K562 (cell line): ENCODE measurements around the gene JMJD1C. TPM values are rescaled to one million over a fixed set of nuclear protein-coding genes. Genes with fewer than 3 reads are reported as not detected.

Experiments
- ATAC-seq: fragments of 200-7000 bp; cut with Tn5 transposase; 3 replicates; pipeline ENCODE4 v1.9.1; 2020; ENCODE audit warnings: moderate library complexity
- BruUV-seq: library from RNA; stranded (reverse); fragments of 400-500 nt; replicated peaks from 2 replicates; lab custom pipeline; 2021; lab: Mats Ljungman, UMichigan
- CTCF ChIA-PET: fragments of 300-600 bp; formaldehyde crosslinking; extraction: SDS; loops from one replicate; lab custom pipeline; 2021; ENCODE audit warnings: low intra/inter-chr PET ratio; lab: Yijun Ruan, JAX
- POLR2A ChIA-PET: fragments of 300-600, 350-650 bp; sonication (Branson Sonifier 250); formaldehyde crosslinking; extraction: SDS; loops from one replicate; lab custom pipeline; 2021; ENCODE audit warnings: antibody characterized with exemption, inconsistent platforms; lab: Yijun Ruan, JAX
- DNase-seq, 4 experiments: peaks; one replicate each; pipeline versions ENCODE4 v3.0.0 to v3.0.0-alpha.2; 2011 to 2018; ENCODE audit warnings: low spot score in 3 of 4, mixed read lengths in 3 of 4; ENCODE audit errors: extremely low read depth in 1 of 4
- FAIRE-seq: peaks from 2 replicates; lab custom pipeline; 2011; peaks lifted over from hg19 to GRCh38; lab: Jason Lieb, UNC
- H2AFZ ChIP-seq: 2 replicates; pipeline ENCODE4 v1.6.0; 2011; ENCODE audit warnings: low read depth, low read length, control low read depth, inconsistent platforms
- H3K27ac ChIP-seq: fragments of 200-600 bp; 3 replicates; pipeline ENCODE4 v1.8.0; 2011; ENCODE audit warnings: low read depth, mild to moderate bottlenecking, control low read depth, inconsistent platforms, low read length, moderate library complexity, mixed read lengths; ENCODE audit errors: extremely low read depth
- H3K27me3 ChIP-seq, 2 experiments: fragments of 300-600 bp in 1 of 2; 2 replicates in 1 of 2; 3 replicates in 1 of 2; pipeline versions ENCODE4 v1.6.0 to v1.8.0; 2011; ENCODE audit warnings: inconsistent platforms in 2 of 2, low read length in 2 of 2, mild to moderate bottlenecking in 1 of 2, mixed read lengths in 1 of 2, moderate library complexity in 1 of 2; ENCODE audit not compliant: control insufficient read depth in 2 of 2, insufficient read depth in 2 of 2
- H3K36me3 ChIP-seq: fragments of 300-600 bp; 3 replicates; pipeline ENCODE4 v1.8.0; 2011; ENCODE audit warnings: mild to moderate bottlenecking, low read length, inconsistent platforms; ENCODE audit not compliant: control insufficient read depth, insufficient read depth
- H3K4me1 ChIP-seq, 2 experiments: fragments of 200-600 bp in 1 of 2; replicated peaks in 1 of 2; 2 replicates in 1 of 2; 3 replicates in 1 of 2; pipeline versions ENCODE4 v1.5.1 to v1.8.0; 2011; ENCODE audit warnings: inconsistent platforms in 2 of 2, low read length in 2 of 2, mild to moderate bottlenecking in 1 of 2, mixed read lengths in 1 of 2, moderate library complexity in 1 of 2; ENCODE audit not compliant: control insufficient read depth in 2 of 2, insufficient read depth in 2 of 2
- H3K4me2 ChIP-seq: 2 replicates; pipeline ENCODE4 v1.6.1; 2011; ENCODE audit warnings: low read length, control low read depth, inconsistent platforms, mixed read lengths; ENCODE audit not compliant: insufficient read depth
- H3K4me3 ChIP-seq: fragments of 200-600 bp; sonication (generic), shearing (Covaris generic); 2 replicates; pipeline ENCODE4 v1.5.1; 2016; ENCODE audit warnings: control low read depth, inconsistent platforms
- H3K79me2 ChIP-seq: fragments of 200-600 bp; 3 replicates; pipeline ENCODE4 v1.8.0; 2011; ENCODE audit warnings: low read length, inconsistent platforms; ENCODE audit not compliant: control insufficient read depth, insufficient read depth
- H3K9ac ChIP-seq, 2 experiments: 2 replicates each; pipeline versions ENCODE4 v1.6.0 to v1.6.1; 2011; ENCODE audit warnings: low read depth in 2 of 2, low read length in 2 of 2, control low read depth in 1 of 2, inconsistent platforms in 1 of 2, mild to moderate bottlenecking in 1 of 2, mixed read lengths in 1 of 2; ENCODE audit not compliant: insufficient read depth in 1 of 2
- H3K9me1 ChIP-seq: one replicate; pipeline ENCODE4 v1.6.0; 2011; ENCODE audit warnings: inconsistent platforms, mild to moderate bottlenecking, low read length, moderate library complexity; ENCODE audit not compliant: control insufficient read depth, insufficient read depth
- H3K9me3 ChIP-seq: replicated peaks from 2 replicates; pipeline ENCODE4 v1.5.1; 2011; ENCODE audit warnings: low read depth, low read length, inconsistent platforms; ENCODE audit not compliant: control insufficient read depth, insufficient read depth
- H4K20me1 ChIP-seq: replicated peaks from 2 replicates; pipeline ENCODE4 v1.6.1; 2011; ENCODE audit warnings: low read length, inconsistent platforms, mixed read lengths; ENCODE audit not compliant: control insufficient read depth, insufficient read depth
- ARID1B ChIP-seq: fragments of 450-650 bp; IDR thresholded peaks from 2 replicates; pipeline ENCODE4 v1.6.1; 2016; ENCODE audit warnings: antibody characterized with exemption, mild to moderate bottlenecking, inconsistent platforms
- C11orf30 ChIP-seq: fragments of 450-650 bp; IDR thresholded peaks from 2 replicates; pipeline ENCODE4 v1.6.1; 2016; ENCODE audit warnings: low read depth, mild to moderate bottlenecking
- KAT2B ChIP-seq: IDR thresholded peaks from one replicate; pipeline ENCODE4 v1.6.1; 2012; ENCODE audit warnings: low read depth, mild to moderate bottlenecking, control low read depth, inconsistent platforms, low read length, moderate library complexity
- MAFF ChIP-seq: IDR thresholded peaks from 2 replicates; pipeline ENCODE4 v1.6.1; 2012; ENCODE audit warnings: low read length, improper control_type of control experiment
- MAFG ChIP-seq: fragments of 450-650 bp; conservative IDR thresholded peaks from 2 replicates; pipeline ENCODE4 v1.6.1; 2016; ENCODE audit warnings: missing genetic modification characterization, missing compliant biosample characterization
- MAFK ChIP-seq: IDR thresholded peaks from 2 replicates; pipeline ENCODE4 v1.6.1; 2011; ENCODE audit warnings: low read length, improper control_type of control experiment
- SMAD4 ChIP-seq: fragments of 250-450 bp; sonication (Bioruptor Pico); conservative IDR thresholded peaks from 2 replicates; pipeline ENCODE4 v1.8.0; 2021; ENCODE audit warnings: inconsistent platforms, mild to moderate bottlenecking, moderate library complexity
- SNIP1 ChIP-seq: fragments of 450-650 bp; IDR thresholded peaks from 2 replicates; pipeline ENCODE4 v1.7.1; 2017; ENCODE audit warnings: low read depth, mild to moderate bottlenecking
- ZKSCAN1 ChIP-seq: fragments of 150-350 bp; IDR thresholded peaks from 2 replicates; pipeline ENCODE4 v1.6.1; 2016; ENCODE audit warnings: low read depth, low read length
- ZNF140 ChIP-seq: fragments of 250-450 bp; sonication (Bioruptor Pico); IDR thresholded peaks from 2 replicates; pipeline ENCODE4 v1.8.0; 2021; ENCODE audit warnings: moderate library complexity, mild to moderate bottlenecking, inconsistent platforms
- ZNF316 ChIP-seq: fragments of 450-650 bp; IDR thresholded peaks from 2 replicates; pipeline ENCODE4 v1.6.1; 2016
- ZNF354B ChIP-seq: fragments of 250-450 bp; sonication (Bioruptor Pico); IDR thresholded peaks from 2 replicates; pipeline ENCODE4 v1.4.0; 2020
- ZNF766 ChIP-seq: fragments of 200-800 bp; sonication (Bioruptor generic); conservative IDR thresholded peaks from 2 replicates; pipeline ENCODE4 v1.6.1; 2016; ENCODE audit warnings: missing genetic modification characterization, missing compliant biosample characterization
- ZNF778 ChIP-seq: fragments of 450-650 bp; formaldehyde crosslinking; IDR thresholded peaks from 2 replicates; pipeline ENCODE4 v1.4.0; 2020; ENCODE audit warnings: mild to moderate bottlenecking, moderate library complexity
- WGBS: fragments of 100-300 bp; shearing (Covaris generic); methylation state at CpG from one replicate; pipeline ENCODE4 v1.1.6; 2016; ENCODE audit warnings: low coverage, mixed read lengths; ENCODE audit not compliant: insufficient coverage; ENCODE audit errors: missing lambda C conversion rate; 5-methylcytosine and 5-hydroxymethylcytosine counted together
- in situ Hi-C: fragments of 300-500 bp; cut with MboI; formaldehyde crosslinking; loops from 4 replicates; pipeline ENCODE4 v1.15.0; 2018; ENCODE audit warnings: inconsistent platforms, mixed read lengths
- intact Hi-C: fragments of 100-400 bp; cut with micrococcal nuclease; formaldehyde crosslinking; loops from 2 replicates; pipeline ENCODE4 v1.14.2; 2022
- polyA plus RNA-seq, 8 experiments: library from polyadenylated mRNA; depleted of rRNA in 4 of 8; stranded (reverse) in 5 of 8; unstranded in 3 of 8; fragments of >200 nt; fragmentation: Nextera tagmentation in 2 of 8; fragmentation: Illumina TruSeq in 1 of 8; extraction: Ambion mirVana in 2 of 8; extraction: Trizol in 1 of 8; gene quantifications; 2 replicates each; pipeline versions ENCODE4 v1.2.1 to v1.2.3, GENCODE V29; 2011 to 2014; ENCODE audit warnings: inconsistent platforms in 1 of 8, missing spikeins in 1 of 8
- total RNA-seq, 7 experiments: library from RNA; depleted of rRNA in 6 of 7; stranded (reverse); fragments of >200 nt in 6 of 7; fragmentation: Illumina TruSeq in 2 of 7; extraction: Trizol in 2 of 7; gene quantifications; 2 replicates each; pipeline versions ENCODE4 v1.2.1 to v1.2.3, GENCODE V29; 2011 to 2021; ENCODE audit warnings: low replicate concordance in 1 of 7
- TF ChIP-seq, protein P1 (sequence below): fragments of 450-650 bp; formaldehyde crosslinking; IDR thresholded peaks from 2 replicates; pipeline ENCODE4 v1.4.0; 2022; ENCODE audit warnings: mild to moderate bottlenecking, moderate library complexity

The JMJD1C gene
- total and polyA plus RNA-seq, 9 of the 15 experiments (the other 6 are each of a cell fraction or from before 2014, with no cell fraction given), result 25.3 to 68.0 (median 47.2) TPM

DNA sequence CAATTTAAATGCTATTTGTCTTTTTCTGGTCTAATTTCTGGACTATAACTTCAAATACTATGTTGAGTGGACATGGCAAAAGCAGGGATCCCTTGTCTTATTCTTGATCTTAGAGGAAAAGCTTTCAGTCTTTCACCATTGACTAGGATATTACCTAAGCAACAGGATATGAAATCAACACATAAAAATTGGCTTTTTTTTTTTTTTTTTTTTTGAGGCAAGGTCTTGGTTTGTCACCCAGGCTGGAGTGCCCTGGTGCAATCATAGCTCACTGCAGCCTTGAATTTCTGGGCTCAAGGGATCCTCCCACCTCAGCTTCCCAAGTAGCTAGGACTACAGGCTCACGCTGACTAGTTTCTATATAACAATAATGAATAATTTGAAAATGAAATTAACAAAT lies 90.8 kb downstream of the JMJD1C start (continued):
- TF ChIP-seq ZNF778 (CRISPR knock-in tag), result no peak

DNA sequence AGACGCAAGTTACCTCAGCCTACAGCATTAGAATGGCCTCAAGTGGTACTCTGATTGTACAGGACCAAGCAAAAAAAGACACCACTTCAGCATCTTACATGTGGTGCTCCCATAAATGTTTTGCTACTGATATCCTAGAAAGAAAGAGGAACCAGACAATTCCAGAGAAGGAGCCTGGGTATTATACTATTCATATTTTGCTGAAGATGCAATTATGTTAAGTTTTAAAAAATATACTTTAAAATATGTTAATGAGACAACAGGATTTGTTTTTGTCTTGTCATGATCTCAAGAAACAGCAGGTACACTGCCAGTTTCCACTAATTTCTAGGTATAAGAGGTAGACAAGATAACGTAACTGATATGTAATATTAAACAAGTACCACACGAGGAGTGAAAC lies 92.6 kb downstream of the JMJD1C start:
- ChIA-PET POLR2A (no interaction called here), CTCF (interaction anchor here (0.6 kb wide), 1 partner anchor 770 kb away, joined by 3 read pairs; no protein-coding TSS in a partner anchor)
- Histone ChIP-seq H3K9ac (no peak overlapping the region), H4K20me1 (no peaks in the 10 kb centered on the region), H2AFZ (no peak overlapping the region), H3K27me3 (no peaks in the 10 kb centered on the region), H3K4me3 (no peak overlapping the region), H3K27ac (no peak overlapping the region), H3K9me3 (no peaks in the 10 kb centered on the region), H3K36me3 (peaks cover 3% of the 10 kb centered on the region; the same call in 1 of the 3 replicates), H3K4me1 (no peaks in the 10 kb centered on the region), H3K4me2 (no peak overlapping the region), H3K9me1 (no peaks in the 10 kb centered on the region), H3K79me2 (peaks cover 19% of the 10 kb centered on the region; the same call in 2 of the 3 replicates)
- no TSS peak for BruUV-seq
- intact Hi-C loops, result no loop called here
- in situ Hi-C loops, result no loop called here
- TF ChIP-seq ZNF766 (CRISPR knock-in tag) (no peak), MAFK (peak; percentile 22; the same call in 1 of the 2 replicates), SMAD4 (no peak), MAFG (tag) (peak; percentile 50), KAT2B (no peak), ZNF140 (CRISPR knock-in tag) (no peak), ARID1B (no peak), ZKSCAN1 (no peak), SNIP1 (no peak), ZNF316 (peak; percentile 87), MAFF (peak; percentile 46; the same call in 1 of the 2 replicates), ZNF354B (CRISPR knock-in tag) (no peak), C11orf30 (peak; percentile 68)
- TF ChIP-seq, protein P1, sequence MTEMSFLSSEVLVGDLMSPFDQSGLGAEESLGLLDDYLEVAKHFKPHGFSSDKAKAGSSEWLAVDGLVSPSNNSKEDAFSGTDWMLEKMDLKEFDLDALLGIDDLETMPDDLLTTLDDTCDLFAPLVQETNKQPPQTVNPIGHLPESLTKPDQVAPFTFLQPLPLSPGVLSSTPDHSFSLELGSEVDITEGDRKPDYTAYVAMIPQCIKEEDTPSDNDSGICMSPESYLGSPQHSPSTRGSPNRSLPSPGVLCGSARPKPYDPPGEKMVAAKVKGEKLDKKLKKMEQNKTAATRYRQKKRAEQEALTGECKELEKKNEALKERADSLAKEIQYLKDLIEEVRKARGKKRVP (CRISPR knock-in tag), result no peak
- FAIRE-seq, result no peak
- no peak for ATAC-seq
- WGBS, result 81% methylated on average over 3 of the region's 3 CpGs
- no peak for DNase-seq
